ENCODE results near the gene DIPK1A.

DNA sequence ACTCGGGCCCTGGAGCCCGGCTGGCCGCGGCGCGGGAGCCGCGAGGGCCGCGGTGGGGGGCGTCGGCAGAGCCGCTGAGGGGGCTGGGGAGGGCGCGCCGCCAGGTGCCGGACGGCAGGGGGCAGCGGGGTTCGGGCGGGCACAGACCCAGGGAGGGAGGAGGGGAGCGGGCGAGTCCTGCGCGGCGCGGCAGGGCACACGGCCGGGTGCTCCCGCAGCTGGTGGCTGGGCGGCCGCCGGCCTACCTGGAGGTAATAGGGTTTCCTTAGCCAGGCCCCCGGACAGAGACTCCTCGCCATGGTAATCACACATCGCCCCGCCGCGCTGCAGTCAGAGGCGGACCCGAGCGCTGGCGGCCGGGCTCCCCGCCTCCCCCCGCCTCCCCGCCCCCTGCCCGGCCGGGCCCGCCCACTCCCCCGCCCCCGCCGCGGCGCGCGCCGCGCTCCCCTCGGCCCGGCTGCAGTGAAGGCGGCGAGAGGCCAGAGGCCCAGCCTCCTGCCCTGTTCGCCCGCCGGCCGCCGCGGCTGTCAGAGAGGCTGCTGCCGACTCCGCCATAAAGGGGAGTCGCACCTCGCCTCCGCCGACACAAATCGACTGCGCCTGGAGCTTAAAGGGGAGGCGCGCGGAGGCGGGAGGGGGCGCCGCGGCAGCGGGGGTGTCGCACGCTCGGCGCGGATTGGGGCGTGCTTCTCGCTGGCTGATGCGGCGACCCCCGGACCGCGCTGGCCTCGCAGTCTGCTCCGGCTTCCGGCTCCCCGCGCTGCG is at the start of gene DIPK1A:
- TF ChIP-seq, protein P1, sequence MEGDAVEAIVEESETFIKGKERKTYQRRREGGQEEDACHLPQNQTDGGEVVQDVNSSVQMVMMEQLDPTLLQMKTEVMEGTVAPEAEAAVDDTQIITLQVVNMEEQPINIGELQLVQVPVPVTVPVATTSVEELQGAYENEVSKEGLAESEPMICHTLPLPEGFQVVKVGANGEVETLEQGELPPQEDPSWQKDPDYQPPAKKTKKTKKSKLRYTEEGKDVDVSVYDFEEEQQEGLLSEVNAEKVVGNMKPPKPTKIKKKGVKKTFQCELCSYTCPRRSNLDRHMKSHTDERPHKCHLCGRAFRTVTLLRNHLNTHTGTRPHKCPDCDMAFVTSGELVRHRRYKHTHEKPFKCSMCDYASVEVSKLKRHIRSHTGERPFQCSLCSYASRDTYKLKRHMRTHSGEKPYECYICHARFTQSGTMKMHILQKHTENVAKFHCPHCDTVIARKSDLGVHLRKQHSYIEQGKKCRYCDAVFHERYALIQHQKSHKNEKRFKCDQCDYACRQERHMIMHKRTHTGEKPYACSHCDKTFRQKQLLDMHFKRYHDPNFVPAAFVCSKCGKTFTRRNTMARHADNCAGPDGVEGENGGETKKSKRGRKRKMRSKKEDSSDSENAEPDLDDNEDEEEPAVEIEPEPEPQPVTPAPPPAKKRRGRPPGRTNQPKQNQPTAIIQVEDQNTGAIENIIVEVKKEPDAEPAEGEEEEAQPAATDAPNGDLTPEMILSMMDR (IDR thresholded peaks at IDR 0.05; ENCODE audit: low read length): no peak
- TF ChIP-seq EZH2phosphoT487 (IDR thresholded peaks at IDR 0.05; ENCODE audit: low read length): no peak
